Measurements from ENCODE around the gene SFXN5.

The SFXN5 gene

GRCh38 chr2:72934683-72935610 is 136.6 kb downstream of the SFXN5 start:
- peak; percentile 64 for DNase-seq

GRCh38 chr2:72933646-72934151 is 137.8 kb downstream of the SFXN5 start:
- DNase-seq, result no peak

GRCh38 chr2:72933207-72933606 is 138.3 kb downstream of the SFXN5 start:
- no peak for DNase-seq

- DNase-seq, result no peak
Measured at GRCh38 chr2:72932805-72933204, 138.7 kb downstream of the SFXN5 start.

GRCh38 chr2:72932045-72932740 is 139.3 kb downstream of the SFXN5 start:
- DNase-seq, result peak; percentile 28

- no peak for DNase-seq
Measured at GRCh38 chr2:72931280-72931910, 140.1 kb downstream of the SFXN5 start.

GRCh38 chr2:72929010-72929409 is 142.5 kb downstream of the SFXN5 start:
- no peak for DNase-seq

- no peak for DNase-seq
Measured at GRCh38 chr2:72927619-72928550, 143.6 kb downstream of the SFXN5 start.

- no peak for DNase-seq
Measured at GRCh38 chr2:72926811-72927465, 144.6 kb downstream of the SFXN5 start.

GRCh38 chr2:72926368-72926767 is 145.1 kb downstream of the SFXN5 start:
- DNase-seq, result no peak

GRCh38 chr2:72925328-72925943 is 146.1 kb downstream of the SFXN5 start:
- no peak for DNase-seq

- peak; percentile 38 for DNase-seq
Measured at GRCh38 chr2:72924353-72925240, 146.9 kb downstream of the SFXN5 start.

- no peak for DNase-seq
Measured at GRCh38 chr2:72923833-72924352, 147.6 kb downstream of the SFXN5 start.

- DNase-seq, result no peak
Measured at GRCh38 chr2:72921853-72922252, 149.7 kb downstream of the SFXN5 start.

- no peak for DNase-seq
Measured at GRCh38 chr2:72921088-72921851, 150.2 kb downstream of the SFXN5 start.

- DNase-seq, result peak; percentile 59
Measured at GRCh38 chr2:72920318-72921087, 151.0 kb downstream of the SFXN5 start.

GRCh38 chr2:72919414-72920317 is 151.8 kb downstream of the SFXN5 start:
- no peak for DNase-seq
